K562 (cell line): Measurements from ENCODE around the gene DENND10. TPM values are rescaled to one million over a fixed set of nuclear protein-coding genes. Genes with fewer than 3 reads are reported as not detected.

Experiments used
- BRF1 ChIP-seq: IDR thresholded peaks from 3 replicates; pipeline ENCODE4 v1.6.1; 2011; ENCODE audit warnings: borderline replicate concordance, mild to moderate bottlenecking; ENCODE audit not compliant: insufficient read length; ENCODE audit errors: extremely low read depth
- CEBPG ChIP-seq, 3 experiments: fragments of 200-800 bp in 1 of 3; sonication (Bioruptor generic) in 1 of 3; sonication (generic) in 1 of 3; formaldehyde crosslinking in 1 of 3; IDR thresholded peaks in 2 of 3; conservative IDR thresholded peaks in 1 of 3; 2 replicates each; pipeline versions ENCODE4 v1.6.1 to v1.8.0; 2016 to 2022; ENCODE audit warnings: missing compliant biosample characterization in 2 of 3, missing genetic modification characterization in 2 of 3, mild to moderate bottlenecking in 1 of 3, missing genetic modification reagents in 1 of 3
- CREM ChIP-seq: IDR thresholded peaks from 2 replicates; pipeline ENCODE4 v1.6.1; 2014; ENCODE audit warnings: antibody characterized with exemption, low read depth
- CSDE1 ChIP-seq, 2 experiments: fragments of 450-650 bp; IDR thresholded peaks; 2 replicates each; pipeline ENCODE4 v1.6.1; 2016; ENCODE audit warnings: mild to moderate bottlenecking in 1 of 2
- FOXJ2 ChIP-seq: fragments of 200-800 bp; sonication (Bioruptor generic); IDR thresholded peaks from 2 replicates; pipeline ENCODE4 v1.6.1; 2016; ENCODE audit warnings: missing genetic modification characterization, missing compliant biosample characterization
- L3MBTL2 ChIP-seq: fragments of 450-650 bp; IDR thresholded peaks from 2 replicates; pipeline ENCODE4 v1.6.1; 2016; ENCODE audit warnings: mild to moderate bottlenecking, moderate library complexity
- MEF2A ChIP-seq: IDR thresholded peaks from 2 replicates; pipeline ENCODE4 v1.6.1; 2011; ENCODE audit warnings: low read depth, mild to moderate bottlenecking, low read length, moderate library complexity; ENCODE audit not compliant: control insufficient read depth
- NFATC3 ChIP-seq: fragments of 450-650 bp; IDR thresholded peaks from 2 replicates; pipeline ENCODE4 v1.6.1; 2017; ENCODE audit warnings: mild to moderate bottlenecking
- POLR2A ChIP-seq: fragments of 450-650 bp; conservative IDR thresholded peaks from 2 replicates; pipeline ENCODE4 v1.6.1; 2016
- ZBTB17 ChIP-seq: fragments of 450-650 bp; formaldehyde crosslinking; IDR thresholded peaks from 2 replicates; pipeline ENCODE4 v1.4.0; 2020; ENCODE audit warnings: mild to moderate bottlenecking
- ZNF830 ChIP-seq: fragments of 250-450 bp; sonication (Bioruptor Pico); IDR thresholded peaks from 2 replicates; pipeline ENCODE4 v1.5.0; 2021; ENCODE audit warnings: mild to moderate bottlenecking
- ZSCAN29 ChIP-seq: fragments of 450-650 bp; IDR thresholded peaks from 2 replicates; pipeline ENCODE4 v1.6.1; 2017
- ZZZ3 ChIP-seq: fragments of 450-650 bp; IDR thresholded peaks from 2 replicates; pipeline ENCODE4 v1.6.1; 2016; ENCODE audit warnings: antibody characterized with exemption, mild to moderate bottlenecking, moderate library complexity
- polyA plus RNA-seq, 8 experiments: library from polyadenylated mRNA; depleted of rRNA in 4 of 8; stranded (reverse) in 5 of 8; unstranded in 3 of 8; fragments of >200 nt; fragmentation: Nextera tagmentation in 2 of 8; fragmentation: Illumina TruSeq in 1 of 8; extraction: Ambion mirVana in 2 of 8; extraction: Trizol in 1 of 8; gene quantifications; 2 replicates each; pipeline versions ENCODE4 v1.2.1 to v1.2.3, GENCODE V29; 2011 to 2014; ENCODE audit warnings: inconsistent platforms in 1 of 8, missing spikeins in 1 of 8
- total RNA-seq, 7 experiments: library from RNA; depleted of rRNA in 6 of 7; stranded (reverse); fragments of >200 nt in 6 of 7; fragmentation: Illumina TruSeq in 2 of 7; extraction: Trizol in 2 of 7; gene quantifications; 2 replicates each; pipeline versions ENCODE4 v1.2.1 to v1.2.3, GENCODE V29; 2011 to 2021; ENCODE audit warnings: low replicate concordance in 1 of 7
- TF ChIP-seq, protein P1 (sequence below), 2 experiments: fragments of 450-650 bp; formaldehyde crosslinking in 1 of 2; IDR thresholded peaks; 2 replicates each; pipeline versions ENCODE4 v1.4.0 to v1.6.1; 2014 to 2020; ENCODE audit warnings: mild to moderate bottlenecking in 2 of 2, borderline replicate concordance in 1 of 2, low read depth in 1 of 2
- TF ChIP-seq, protein P2 (sequence below): fragments of 250-450 bp; sonication (Bioruptor Pico); IDR thresholded peaks from 2 replicates; pipeline ENCODE4 v1.9.0; 2021; ENCODE audit warnings: mild to moderate bottlenecking
- TF ChIP-seq, protein P3 (sequence below): fragments of 450-650 bp; IDR thresholded peaks from 2 replicates; pipeline ENCODE4 v1.6.1; 2018; ENCODE audit warnings: mild to moderate bottlenecking, low read depth; ENCODE audit not compliant: partially characterized antibody
- TF ChIP-seq, protein P4 (sequence below): fragments of 250-450 bp; sonication (Bioruptor Pico); IDR thresholded peaks from 2 replicates; pipeline ENCODE4 v1.5.0; 2021

Gene DENND10
- total and polyA plus RNA-seq, 9 of the 15 experiments (the other 6 are each of a cell fraction or from before 2014, with no cell fraction given): 9.4 to 20.0 (median 12.5) TPM

DNA sequence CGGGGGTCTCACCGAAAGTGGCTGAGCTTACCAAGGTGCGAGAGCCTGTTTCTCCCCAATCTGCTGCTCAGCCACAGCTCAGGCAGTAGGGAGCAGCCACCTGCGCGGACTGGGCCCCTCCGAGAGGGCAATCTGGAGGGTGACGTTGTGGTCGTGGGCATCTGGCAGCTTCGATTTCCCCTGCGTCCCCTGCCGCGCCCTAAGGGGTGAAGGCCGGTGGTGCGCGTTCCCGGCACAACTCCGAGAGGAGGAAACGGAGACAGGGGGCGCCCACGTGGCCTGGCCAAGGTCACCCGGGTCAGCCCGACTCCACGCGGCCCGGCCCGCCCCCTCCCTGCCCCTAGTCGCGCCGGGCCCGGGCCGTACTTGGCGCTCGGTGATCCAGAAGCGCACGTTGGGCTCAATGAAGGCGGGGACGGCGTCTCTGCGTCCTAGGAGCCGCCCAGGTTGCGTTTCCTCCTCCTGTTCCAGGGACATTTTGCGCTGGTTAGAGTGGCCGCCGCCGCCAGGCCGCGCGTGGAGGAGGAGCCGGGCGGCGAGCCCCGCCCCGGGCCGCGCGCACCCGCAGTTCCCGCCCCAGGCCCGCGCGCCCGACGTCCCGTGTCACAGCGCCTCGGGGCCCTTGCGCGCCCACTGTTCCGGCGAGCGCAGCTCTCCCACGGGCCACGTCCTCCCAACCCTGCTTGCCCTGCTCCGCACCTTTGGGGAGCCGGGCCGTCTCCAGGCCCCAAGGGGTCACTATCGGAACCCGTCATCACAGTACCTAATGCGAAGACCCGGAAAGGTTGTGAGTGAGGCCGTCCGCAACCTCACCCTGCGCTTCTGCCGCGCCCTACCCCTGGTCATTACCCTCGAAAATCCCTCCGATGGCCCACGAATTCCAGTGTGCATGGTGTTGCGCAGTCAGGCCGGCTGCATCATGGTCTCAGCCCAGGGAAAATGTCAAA is 61.5 kb downstream of the DENND10 start, which contains the start of gene SFXN4 (continued):
- TF ChIP-seq, protein P1, sequence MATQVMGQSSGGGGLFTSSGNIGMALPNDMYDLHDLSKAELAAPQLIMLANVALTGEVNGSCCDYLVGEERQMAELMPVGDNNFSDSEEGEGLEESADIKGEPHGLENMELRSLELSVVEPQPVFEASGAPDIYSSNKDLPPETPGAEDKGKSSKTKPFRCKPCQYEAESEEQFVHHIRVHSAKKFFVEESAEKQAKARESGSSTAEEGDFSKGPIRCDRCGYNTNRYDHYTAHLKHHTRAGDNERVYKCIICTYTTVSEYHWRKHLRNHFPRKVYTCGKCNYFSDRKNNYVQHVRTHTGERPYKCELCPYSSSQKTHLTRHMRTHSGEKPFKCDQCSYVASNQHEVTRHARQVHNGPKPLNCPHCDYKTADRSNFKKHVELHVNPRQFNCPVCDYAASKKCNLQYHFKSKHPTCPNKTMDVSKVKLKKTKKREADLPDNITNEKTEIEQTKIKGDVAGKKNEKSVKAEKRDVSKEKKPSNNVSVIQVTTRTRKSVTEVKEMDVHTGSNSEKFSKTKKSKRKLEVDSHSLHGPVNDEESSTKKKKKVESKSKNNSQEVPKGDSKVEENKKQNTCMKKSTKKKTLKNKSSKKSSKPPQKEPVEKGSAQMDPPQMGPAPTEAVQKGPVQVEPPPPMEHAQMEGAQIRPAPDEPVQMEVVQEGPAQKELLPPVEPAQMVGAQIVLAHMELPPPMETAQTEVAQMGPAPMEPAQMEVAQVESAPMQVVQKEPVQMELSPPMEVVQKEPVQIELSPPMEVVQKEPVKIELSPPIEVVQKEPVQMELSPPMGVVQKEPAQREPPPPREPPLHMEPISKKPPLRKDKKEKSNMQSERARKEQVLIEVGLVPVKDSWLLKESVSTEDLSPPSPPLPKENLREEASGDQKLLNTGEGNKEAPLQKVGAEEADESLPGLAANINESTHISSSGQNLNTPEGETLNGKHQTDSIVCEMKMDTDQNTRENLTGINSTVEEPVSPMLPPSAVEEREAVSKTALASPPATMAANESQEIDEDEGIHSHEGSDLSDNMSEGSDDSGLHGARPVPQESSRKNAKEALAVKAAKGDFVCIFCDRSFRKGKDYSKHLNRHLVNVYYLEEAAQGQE (IDR thresholded peaks at IDR 0.05; ENCODE audit: borderline replicate concordance): no peak
- TF ChIP-seq, protein P1 (CRISPR knock-in tag; IDR thresholded peaks at IDR 0.05; ENCODE audit: low read depth): peak; percentile 25; the same call in 1 of the 2 replicates
- TF ChIP-seq BRF1: no peak
- TF ChIP-seq NFATC3: no peak
- TF ChIP-seq, protein P2, sequence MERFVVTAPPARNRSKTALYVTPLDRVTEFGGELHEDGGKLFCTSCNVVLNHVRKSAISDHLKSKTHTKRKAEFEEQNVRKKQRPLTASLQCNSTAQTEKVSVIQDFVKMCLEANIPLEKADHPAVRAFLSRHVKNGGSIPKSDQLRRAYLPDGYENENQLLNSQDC (CRISPR knock-in tag): no peak
- no peak for TF ChIP-seq CEBPG (CRISPR knock-in tag; IDR thresholded peaks at IDR 0.05)
- TF ChIP-seq CEBPG (tag; conservative IDR thresholded peaks at IDR 0.05 in 1 of 2, IDR thresholded peaks at IDR 0.05 in 1 of 2): no peak
- TF ChIP-seq CREM: peak; percentile 48; the same call in 1 of the 2 replicates
- TF ChIP-seq, protein P3, sequence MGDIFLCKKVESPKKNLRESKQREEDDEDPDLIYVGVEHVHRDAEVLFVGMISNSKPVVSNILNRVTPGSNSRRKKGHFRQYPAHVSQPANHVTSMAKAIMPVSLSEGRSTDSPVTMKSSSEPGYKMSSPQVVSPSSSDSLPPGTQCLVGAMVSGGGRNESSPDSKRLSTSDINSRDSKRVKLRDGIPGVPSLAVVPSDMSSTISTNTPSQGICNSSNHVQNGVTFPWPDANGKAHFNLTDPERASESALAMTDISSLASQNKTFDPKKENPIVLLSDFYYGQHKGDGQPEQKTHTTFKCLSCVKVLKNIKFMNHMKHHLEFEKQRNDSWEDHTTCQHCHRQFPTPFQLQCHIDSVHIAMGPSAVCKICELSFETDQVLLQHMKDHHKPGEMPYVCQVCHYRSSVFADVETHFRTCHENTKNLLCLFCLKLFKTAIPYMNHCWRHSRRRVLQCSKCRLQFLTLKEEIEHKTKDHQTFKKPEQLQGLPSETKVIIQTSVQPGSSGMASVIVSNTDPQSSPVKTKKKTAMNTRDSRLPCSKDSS: no peak
- peak; percentile 67 for TF ChIP-seq L3MBTL2
- peak; percentile 73 for TF ChIP-seq POLR2A
- TF ChIP-seq ZSCAN29: no peak
- no peak for TF ChIP-seq MEF2A
- TF ChIP-seq FOXJ2: no peak
- TF ChIP-seq, protein P4, sequence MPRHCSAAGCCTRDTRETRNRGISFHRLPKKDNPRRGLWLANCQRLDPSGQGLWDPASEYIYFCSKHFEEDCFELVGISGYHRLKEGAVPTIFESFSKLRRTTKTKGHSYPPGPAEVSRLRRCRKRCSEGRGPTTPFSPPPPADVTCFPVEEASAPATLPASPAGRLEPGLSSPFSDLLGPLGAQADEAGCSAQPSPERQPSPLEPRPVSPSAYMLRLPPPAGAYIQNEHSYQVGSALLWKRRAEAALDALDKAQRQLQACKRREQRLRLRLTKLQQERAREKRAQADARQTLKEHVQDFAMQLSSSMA (CRISPR knock-in tag): no peak
- TF ChIP-seq ZZZ3: no peak
- TF ChIP-seq CSDE1 (IDR thresholded peaks at IDR 0.05): no peak
- peak; percentile 30; the same call in 1 of the 2 replicates for TF ChIP-seq ZBTB17 (CRISPR knock-in tag)
- 0 out of 2 replicates have a peak, but pooled peaks have one; percentile 10 for TF ChIP-seq ZNF830
